Activated CD8-positive, alpha-beta memory T cell treated with anti-CD3 and anti-CD28 coated beads for 4 hours (primary cell): ENCODE data around the gene DGKD.
"Not testable (repeated sequence)": the region's sequence is repeated elsewhere in the genome, so short reads cannot be mapped to it uniquely, and the experiment has no call there.

Experiments
- DNase-seq, 2 donors: peaks; one replicate each; pipeline ENCODE4 v3.0.0-alpha.2; 2020; ENCODE audit warnings: low read depth in 2 of 2

The DGKD gene, protein sequence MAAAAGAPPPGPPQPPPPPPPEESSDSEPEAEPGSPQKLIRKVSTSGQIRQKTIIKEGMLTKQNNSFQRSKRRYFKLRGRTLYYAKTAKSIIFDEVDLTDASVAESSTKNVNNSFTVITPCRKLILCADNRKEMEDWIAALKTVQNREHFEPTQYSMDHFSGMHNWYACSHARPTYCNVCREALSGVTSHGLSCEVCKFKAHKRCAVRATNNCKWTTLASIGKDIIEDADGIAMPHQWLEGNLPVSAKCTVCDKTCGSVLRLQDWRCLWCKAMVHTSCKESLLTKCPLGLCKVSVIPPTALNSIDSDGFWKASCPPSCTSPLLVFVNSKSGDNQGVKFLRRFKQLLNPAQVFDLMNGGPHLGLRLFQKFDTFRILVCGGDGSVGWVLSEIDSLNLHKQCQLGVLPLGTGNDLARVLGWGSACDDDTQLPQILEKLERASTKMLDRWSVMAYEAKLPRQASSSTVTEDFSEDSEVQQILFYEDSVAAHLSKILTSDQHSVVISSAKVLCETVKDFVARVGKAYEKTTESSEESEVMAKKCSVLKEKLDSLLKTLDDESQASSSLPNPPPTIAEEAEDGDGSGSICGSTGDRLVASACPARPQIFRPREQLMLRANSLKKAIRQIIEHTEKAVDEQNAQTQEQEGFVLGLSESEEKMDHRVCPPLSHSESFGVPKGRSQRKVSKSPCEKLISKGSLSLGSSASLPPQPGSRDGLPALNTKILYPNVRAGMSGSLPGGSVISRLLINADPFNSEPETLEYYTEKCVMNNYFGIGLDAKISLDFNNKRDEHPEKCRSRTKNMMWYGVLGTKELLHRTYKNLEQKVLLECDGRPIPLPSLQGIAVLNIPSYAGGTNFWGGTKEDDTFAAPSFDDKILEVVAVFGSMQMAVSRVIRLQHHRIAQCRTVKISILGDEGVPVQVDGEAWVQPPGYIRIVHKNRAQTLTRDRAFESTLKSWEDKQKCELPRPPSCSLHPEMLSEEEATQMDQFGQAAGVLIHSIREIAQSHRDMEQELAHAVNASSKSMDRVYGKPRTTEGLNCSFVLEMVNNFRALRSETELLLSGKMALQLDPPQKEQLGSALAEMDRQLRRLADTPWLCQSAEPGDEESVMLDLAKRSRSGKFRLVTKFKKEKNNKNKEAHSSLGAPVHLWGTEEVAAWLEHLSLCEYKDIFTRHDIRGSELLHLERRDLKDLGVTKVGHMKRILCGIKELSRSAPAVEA

DNA sequence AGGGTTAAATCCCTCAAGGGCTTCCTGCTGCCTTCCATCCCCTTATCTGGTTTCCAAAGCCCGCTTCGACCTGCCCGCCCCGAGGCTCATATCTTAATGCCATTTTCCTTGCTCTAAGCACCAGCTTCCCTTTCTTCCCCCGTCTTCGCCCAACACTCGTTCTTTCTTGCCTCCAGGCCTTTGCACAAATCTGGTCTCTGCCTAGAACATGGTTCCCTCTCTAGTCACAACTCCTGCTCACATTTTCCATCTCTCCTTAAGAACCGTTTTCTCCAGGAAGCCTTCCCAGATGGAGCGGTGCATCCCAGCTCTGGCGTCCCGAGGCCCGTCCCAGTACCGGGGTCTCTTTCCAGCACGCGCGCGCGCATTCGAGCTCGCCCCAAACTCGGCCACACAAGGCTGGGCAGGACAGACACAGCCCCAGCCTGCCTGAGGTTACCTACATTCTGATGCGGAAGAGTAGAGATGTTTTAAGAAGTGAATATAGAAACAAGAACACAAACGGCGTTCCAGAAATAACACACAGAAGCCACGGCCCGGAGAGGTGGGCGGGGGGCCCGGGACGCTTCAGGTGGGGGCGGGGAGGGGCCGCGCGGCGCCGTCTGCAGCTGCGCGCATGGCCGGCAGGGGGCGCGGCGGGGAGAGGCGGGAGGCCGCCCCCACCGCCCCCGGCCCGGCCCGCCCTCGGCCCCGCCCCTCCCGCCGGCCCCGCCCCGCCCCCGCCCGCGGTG, at the start of gene DGKD:
Gene DGKD, plus strand, starts transcription at position 726 of the 731 bp plus-strand sequence. CDS start 25 bp downstream, outside the sequence.
- DNase-seq = peak; percentile 59 to 63

- DNase-seq = no peak
Observed at GRCh38 chr2:233307565-233307964, 46.7 kb upstream of the DGKD start, which contains the start of gene SAG. SAG (plus strand) TSS chr2:233307816; CDS start chr2:233309190, 1,374 bp downstream.

GRCh38 chr2:233311241-233311926, 42.9 kb upstream of the DGKD start:
- no peak for DNase-seq

DNA sequence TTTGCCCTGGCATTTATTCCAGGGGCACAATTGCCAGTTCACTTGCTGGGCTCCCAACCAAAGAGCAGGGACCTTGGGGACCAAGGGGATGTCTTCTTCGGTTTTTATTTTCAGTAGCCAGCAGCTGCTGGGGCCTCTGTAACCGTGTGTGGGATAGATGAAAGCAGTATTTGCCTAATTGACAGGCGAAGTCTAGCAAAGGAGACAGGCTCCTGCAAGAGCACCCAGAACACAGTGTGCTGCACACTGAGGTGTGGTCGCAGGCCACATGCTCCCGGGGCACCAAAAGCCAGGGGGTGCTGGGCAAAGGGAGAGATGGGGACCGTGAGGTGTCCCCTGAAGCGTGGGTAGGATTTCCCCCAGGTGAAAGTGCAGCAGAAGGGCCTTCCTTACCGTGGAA, 41.4 kb upstream of the DGKD start:
- DNase-seq = no peak

DNA sequence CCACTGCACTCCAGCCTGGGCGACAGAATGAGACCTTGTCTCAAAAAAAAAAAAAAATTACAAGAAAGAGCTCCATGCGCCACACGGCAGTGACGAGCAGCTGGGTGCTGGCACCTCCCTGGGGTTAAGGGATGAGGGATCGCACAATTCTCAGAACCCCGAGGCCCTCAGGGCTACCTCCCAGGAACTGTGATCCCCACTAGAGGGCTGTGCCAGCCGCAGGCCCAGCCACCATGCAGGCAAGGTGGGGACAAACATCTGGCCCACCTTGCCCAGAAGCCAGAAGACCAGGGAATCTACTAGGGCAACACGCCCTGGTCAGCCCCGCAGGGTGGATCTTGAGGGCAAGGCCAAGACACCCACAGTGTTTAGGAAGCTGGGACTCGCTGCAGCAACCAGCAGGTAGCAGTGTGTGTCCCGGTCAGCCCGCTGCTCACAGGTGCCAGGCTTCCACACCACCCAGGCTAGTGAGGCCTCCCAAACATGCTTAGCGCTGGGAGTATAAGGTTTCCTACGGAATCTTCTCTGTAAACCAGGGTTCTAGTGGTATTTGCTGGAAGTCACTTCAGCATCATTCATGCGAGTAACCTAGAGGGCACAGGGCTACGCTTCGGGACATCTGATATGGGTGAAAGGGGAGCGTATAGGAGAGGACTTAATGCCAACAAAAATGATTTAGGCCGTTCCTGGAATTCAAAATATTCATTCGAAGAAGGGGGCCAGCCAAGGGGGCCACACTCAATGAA, 39.9 kb upstream of the DGKD start:
- no peak for DNase-seq

GRCh38 chr2:233317196-233317943, 36.9 kb upstream of the DGKD start:
- no peak for DNase-seq

DNA sequence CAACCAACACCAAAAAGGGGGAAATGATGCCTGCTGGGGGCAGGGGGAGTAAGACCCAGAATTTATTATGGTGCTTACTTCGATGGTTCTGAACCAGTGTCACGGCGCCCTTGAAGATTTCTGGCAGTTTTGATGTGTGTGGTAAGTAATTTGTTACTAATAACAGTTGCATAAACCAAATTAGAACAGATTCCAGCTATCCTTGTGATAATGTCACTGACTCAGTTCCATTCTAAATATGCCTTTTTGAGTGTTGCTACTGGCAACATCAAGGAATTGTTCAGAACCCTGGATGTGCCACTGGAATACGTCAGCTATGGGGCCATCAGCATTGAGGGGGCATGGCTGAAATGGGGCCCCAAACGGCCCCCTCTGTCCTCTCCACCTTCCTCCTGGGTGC, 35.0 kb upstream of the DGKD start:
- DNase-seq = no peak

GRCh38 chr2:233320470-233320869, 33.8 kb upstream of the DGKD start:
- no peak for DNase-seq

DNA sequence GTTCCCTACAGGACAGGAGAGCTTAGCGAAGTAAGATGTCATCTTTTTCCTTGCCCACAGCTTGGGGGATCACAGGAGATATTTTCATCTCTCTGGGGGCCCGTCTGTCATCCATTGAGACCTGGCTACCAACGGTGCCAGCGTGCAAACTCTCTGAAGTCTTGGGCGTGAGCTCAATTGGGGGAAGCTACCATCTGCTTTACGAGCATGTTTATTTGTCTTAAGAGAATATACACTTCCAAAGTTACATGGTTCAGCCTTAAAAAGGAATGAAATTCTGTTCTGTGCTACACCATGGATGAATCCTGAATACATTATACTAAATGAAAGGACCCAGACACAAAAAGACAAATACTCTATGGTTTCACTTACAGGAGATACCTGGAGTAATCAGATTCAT, 33.1 kb upstream of the DGKD start:
- no peak for DNase-seq

GRCh38 chr2:233323851-233324250, 30.4 kb upstream of the DGKD start:
- no peak for DNase-seq

- DNase-seq = no peak
Observed at GRCh38 chr2:233325256-233325655, 29.0 kb upstream of the DGKD start.

DNA sequence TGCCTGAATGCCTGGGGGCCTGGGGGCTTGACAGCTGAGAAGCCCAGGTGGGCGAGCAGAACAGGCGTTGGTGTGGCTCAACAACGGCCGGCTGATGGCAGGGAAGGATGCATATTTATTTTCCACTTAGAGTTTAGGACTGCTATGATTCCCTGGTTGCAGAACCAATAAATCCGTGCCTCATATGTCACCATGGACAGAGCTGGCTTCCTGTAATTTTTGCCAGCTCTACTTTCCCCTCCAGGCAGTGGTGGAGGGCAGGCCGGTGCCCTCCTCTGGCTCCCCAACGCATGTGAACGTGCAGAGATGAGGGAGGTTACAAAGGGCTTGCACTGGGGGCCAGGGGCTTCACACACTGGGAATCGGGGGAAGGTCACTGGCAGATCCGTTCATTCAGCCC, 28.5 kb upstream of the DGKD start:
- DNase-seq = no peak

DNA sequence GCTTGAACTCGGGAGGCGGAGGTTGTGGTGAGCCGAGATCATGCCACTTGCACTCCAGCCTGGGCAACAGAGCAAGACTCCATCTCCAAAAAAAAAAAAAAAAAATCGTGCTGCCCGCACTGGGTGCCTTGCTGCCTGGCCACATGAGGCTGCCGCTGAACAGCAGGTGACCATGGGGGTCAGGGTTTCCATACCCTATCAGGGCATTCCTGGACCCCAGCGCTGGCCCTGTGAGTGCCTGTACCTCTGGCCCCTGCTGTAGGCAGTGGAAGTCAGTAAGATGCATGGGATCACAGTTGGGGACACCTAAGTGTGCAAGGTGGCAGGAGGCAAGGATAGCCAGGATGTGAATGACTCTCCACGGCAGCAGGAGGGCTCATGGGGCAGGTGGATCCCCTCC, 27.8 kb upstream of the DGKD start:
- DNase-seq = no peak

DNA sequence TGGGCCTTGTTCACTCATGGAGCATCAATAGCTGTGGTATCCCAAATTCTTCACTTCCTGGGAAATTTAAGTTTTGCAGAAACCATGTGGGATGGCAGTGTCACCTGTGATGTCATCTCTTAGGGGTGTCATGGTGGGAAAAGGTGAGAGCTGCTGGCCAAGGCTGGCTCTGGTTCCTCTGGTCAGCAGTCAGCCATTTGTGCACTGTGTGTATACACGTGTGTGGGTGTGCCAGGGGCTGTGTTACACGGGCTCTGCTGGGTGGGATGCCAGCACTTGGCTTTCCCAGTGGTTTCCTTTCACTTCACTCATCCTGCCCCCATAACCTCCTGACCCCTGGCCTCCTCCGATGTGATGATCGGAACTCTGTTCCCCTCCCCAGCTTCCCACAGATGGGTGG, 25.4 kb upstream of the DGKD start:
- no peak for DNase-seq

- DNase-seq = no peak
Observed at GRCh38 chr2:233329489-233330135, 24.7 kb upstream of the DGKD start.

- DNase-seq = peak; percentile 64 to 68
Observed at GRCh38 chr2:233331536-233331935, 22.8 kb upstream of the DGKD start.

- no peak for DNase-seq
Observed at GRCh38 chr2:233332125-233332524, 22.2 kb upstream of the DGKD start.

DNA sequence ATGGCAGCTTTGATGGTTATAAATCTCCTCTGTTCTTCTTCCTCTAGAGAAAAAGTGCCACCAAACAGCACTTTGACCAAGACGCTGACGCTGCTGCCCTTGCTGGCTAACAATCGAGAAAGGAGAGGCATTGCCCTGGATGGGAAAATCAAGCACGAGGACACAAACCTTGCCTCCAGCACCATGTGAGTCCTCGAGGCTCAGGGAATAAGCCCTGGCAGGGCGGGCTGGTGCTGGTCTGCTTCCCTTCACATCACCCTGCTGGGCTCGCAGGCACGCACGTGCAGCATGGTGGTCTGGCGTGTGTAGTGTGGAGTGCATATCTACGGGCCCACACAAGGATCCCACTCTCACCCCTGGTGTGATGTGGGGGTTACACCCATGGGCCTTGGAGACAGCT, 19.4 kb upstream of the DGKD start:
- no peak for DNase-seq

DNA sequence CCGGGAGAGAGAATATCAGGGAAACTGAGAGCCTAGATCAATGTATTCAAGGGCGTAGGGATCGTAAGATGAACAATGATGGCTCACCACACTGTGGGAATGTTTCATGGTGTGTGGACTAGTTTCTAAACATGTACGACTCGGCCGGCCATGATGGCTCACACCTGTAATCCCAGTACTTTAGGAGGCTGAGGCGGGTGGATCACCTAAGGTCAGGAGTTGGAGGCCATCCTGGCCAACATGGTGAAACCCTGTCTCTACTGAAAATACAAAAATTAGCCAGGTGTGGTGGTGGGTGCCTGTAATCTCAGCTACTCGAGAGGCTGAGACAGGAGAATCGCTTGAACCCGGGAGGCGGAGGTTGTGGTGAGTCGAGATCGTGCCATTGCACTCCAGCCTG, 18.2 kb upstream of the DGKD start:
- DNase-seq = not testable (repeated sequence)
